MM.1S (cell line): Measurements from ENCODE around the gene TAF5L.

Source experiments
- EZH2 ChIP-seq: fragments of 300-600 bp; sonication (generic); optimal IDR thresholded peaks from 2 replicates; pipeline ENCODE3; 2017; ENCODE audit warnings: low read depth, mild to moderate bottlenecking, antibody characterized with exemption, low read length, mixed read lengths
- EZH2phosphoT487 ChIP-seq: fragments of 300-600 bp; sonication (generic); IDR thresholded peaks from 2 replicates; pipeline ENCODE4 v1.6.1; 2018; ENCODE audit warnings: antibody characterized with exemption, low read length
- TF ChIP-seq, protein P1 (sequence below): fragments of 300-600 bp; sonication (generic); IDR thresholded peaks from 2 replicates; pipeline ENCODE4 v1.5.1; 2016; ENCODE audit warnings: antibody characterized with exemption, low read length, mixed read lengths

DNA sequence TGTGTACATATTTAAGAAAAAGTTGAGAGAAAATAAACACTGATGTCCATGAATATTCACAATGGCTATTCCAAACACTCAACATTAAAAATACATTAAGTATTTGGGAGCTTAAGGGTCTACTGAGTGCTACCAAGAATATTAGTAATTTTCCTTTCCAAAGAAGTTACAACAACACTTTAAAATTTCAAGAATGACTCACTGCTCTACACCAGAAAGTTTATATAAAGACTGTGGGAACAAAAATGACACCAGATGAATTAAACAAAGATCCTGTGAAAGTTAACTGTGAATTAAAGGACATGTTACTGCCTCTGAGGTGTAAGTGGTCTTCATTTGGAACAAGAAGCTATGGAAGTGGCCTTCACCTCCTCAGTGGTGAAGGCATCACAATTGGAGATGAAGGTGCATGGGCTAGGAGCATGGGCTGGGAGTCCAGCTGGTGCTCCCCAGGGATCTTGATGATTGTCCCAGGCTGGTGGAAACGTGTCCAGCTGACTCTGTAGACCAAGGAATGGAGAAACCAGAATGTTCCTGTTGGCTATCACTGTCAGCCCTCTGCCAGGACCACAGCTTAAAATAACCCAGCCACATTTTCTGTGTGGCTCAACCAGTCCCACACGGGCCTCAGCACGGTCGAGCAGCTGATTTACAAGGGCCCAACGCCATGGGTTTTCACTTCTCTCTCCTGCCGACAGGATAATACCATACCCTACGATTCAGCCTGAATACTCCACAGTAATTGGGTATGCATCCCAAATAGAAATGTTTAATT lies 28.8 kb downstream of the TAF5L start:
- TF ChIP-seq EZH2 (no peak), EZH2phosphoT487 (no peak)
- TF ChIP-seq, protein P1, sequence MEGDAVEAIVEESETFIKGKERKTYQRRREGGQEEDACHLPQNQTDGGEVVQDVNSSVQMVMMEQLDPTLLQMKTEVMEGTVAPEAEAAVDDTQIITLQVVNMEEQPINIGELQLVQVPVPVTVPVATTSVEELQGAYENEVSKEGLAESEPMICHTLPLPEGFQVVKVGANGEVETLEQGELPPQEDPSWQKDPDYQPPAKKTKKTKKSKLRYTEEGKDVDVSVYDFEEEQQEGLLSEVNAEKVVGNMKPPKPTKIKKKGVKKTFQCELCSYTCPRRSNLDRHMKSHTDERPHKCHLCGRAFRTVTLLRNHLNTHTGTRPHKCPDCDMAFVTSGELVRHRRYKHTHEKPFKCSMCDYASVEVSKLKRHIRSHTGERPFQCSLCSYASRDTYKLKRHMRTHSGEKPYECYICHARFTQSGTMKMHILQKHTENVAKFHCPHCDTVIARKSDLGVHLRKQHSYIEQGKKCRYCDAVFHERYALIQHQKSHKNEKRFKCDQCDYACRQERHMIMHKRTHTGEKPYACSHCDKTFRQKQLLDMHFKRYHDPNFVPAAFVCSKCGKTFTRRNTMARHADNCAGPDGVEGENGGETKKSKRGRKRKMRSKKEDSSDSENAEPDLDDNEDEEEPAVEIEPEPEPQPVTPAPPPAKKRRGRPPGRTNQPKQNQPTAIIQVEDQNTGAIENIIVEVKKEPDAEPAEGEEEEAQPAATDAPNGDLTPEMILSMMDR: no peak
